Medulla oblongata (tissue), 1 donor: ENCODE data around the gene CCDC171.
"Not testable (repeated sequence)": the region's sequence is repeated elsewhere in the genome, so short reads cannot be mapped to it uniquely, and the experiment has no call there.

Source experiments
- DNase-seq: peaks from one replicate; pipeline ENCODE4 v3.0.0-alpha.2; 2015; ENCODE audit errors: extremely low spot score

Gene CCDC171

DNA sequence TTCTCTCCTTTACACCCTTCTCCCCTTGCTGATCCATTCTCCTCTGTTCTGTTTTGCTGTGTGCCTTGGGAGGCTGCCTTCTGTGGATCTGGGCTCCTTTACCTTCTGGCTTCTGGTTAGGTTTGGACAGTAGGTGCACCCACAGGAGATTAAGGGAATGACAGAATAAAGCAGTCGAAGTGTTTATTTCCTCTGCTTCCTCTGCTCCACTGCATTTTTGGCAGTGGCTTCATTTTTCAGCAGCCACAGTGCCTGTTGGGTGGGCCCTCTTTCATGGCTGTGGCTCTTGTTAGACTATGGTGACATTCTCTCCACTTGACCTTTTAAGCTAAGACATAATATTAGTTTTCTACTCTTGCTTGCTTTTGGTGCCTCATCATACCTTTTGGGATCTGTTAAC lies 144.1 kb downstream of the CCDC171 start:
- no peak for DNase-seq

DNA sequence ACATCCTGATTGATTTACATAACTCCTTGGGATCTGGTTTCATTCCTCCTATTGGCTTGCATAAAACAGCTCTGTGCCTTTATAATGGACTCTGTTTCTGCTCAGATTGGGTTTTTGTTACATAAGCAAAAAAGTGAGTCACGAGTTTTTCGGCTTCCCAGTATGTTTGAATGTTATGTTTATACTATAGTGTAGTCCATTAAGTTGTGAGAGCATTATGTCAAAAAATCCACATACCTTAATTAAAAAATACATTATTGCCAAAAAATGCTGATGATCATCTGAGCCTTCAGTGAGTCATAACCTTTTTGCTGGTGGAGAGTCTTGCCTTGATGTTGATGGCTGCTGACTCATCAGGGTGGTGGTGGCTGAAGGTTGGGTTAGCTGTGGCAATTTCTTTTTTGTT lies 144.6 kb downstream of the CCDC171 start:
- no peak for DNase-seq

DNA sequence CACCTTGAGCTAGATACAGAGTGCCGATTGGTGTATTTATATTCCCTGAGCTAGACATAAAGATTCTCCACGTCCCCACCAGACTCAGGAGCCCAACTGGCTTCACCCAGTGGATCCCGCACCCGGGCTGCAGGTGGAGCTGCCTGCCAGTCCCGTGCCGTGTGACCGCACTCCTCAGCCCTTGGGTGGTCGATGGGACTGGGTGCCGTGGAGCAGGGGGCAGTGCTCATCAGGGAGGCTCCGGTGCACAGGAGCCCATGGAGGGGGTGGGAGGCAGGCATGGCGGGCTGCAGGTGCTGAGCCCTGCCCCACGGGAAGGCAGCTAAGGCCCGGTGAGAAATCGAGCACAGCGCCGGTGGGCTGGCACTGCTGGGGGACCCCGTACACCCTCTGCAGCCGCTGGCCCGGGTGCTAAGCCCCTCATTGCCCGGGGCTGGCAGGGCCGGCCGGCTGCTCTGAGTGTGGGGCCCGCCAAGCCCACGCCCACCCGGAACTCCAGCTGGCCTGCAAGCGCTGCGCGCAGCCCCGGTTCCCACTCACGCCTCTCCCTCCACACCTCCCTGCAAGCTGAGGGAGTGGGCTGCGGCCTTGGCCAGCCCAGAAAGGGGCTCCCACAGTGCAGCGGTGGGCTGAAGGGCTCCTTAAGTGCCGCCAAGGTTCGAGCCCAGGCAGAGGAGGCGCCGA lies 147.2 kb downstream of the CCDC171 start:
- DNase-seq: not testable (repeated sequence)

DNA sequence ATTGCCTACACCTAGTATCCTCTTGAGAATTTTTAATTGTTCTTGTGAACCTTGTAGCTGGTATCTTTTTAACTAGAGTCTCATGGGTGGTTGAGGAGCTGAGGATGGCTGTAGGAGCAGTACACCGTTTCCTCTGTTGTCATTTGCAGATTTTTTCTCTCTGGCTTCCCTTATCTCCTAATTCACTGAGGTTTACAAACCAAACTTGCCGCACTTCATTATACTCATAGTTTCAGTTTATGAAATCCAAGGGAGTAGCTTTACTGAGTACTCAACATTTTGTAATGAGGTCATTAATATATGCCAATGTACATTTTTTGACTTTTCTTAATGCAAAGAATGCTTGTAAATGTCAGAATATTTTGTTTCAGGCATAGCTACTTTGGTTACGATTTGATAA lies 154.2 kb downstream of the CCDC171 start:
- no peak for DNase-seq

DNA sequence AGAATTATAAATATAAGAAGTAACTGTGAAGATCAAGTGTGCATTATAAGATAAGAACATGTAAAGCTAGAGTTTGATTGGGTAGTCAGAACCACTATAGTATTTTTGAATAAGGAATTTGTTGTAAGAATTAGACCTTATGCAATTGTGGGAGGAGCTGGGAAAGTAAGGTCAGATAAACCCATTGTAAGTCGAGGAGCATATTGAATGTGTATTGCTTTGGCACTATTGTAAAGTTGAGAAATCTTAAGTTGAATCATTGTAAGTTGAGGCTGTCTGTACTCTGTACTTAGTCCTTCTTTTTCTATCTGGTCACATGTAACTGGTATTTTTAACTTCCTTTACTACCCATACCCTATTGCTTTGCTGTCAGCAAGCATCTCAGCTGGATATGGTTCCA lies 158.7 kb downstream of the CCDC171 start:
- DNase-seq: no peak

DNA sequence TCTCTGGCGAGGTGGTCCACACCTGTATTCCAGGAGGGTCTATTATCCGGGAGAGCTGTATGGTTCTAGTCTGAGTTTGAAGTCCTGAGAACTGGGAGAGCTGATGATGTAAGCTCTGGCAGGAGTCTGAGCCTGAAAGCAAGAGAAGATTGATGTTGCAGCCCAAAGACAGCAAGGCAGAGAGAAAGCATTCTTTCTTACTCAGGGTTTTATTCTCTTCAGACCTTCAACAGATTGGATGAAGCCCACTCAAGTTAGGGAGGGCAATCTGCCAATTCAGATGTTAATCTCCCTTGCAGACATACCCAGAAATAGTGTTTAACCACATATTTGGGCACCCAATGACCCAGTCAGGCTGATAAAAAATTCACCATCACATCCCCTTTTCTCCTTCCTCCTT lies 159.1 kb downstream of the CCDC171 start:
- no peak for DNase-seq

DNA sequence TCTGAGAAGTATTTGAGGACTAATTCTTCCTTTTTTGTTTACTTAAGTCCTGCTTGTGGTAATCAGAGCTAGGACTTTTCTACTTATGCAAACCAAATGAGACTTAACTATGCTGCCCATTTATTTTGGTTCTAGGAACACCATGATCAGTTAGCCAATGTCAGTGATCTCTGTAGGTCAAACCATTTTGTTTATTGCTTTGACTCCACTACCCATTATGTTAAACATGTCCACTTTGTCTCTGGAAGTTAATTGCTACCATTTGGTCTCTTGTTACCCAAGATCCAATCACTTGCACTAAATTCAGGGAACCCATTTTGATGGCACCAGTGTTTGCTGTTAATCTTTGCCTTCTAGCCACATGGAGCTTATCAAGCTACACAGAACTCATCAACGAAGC lies 161.9 kb downstream of the CCDC171 start:
- DNase-seq: no peak

DNA sequence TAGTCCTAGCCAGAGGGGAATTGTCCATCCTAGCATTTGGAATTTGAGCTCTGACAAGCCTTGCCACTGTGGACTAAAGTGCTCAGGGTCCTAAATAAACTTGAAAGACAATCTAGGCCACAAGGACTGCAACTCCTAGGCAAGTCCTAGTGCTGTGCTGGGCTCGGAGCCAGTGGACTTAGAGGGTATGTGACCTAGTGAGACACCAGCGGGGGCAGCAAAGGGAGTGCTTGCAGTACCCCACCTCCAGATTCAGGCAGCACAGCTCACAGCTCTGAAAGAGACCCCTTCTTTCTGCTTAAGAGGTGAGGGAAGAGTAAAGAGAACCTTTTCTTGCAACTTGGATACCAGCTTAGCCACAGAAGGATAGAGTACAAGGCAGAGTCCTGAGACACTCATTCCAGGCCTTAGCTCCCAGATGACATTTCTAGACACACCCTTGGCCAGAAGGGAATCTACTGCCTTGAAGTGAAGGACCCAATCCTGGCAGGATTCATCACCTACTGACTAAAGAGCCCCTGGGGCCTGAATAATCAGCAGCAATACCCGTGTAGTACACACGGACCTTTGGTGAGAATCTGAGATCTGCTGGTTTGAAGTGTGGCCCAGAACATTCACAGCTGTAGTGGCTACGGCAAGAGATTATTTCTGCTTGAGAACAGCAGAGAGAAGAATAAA lies 164.6 kb downstream of the CCDC171 start:
- no peak for DNase-seq

DNA sequence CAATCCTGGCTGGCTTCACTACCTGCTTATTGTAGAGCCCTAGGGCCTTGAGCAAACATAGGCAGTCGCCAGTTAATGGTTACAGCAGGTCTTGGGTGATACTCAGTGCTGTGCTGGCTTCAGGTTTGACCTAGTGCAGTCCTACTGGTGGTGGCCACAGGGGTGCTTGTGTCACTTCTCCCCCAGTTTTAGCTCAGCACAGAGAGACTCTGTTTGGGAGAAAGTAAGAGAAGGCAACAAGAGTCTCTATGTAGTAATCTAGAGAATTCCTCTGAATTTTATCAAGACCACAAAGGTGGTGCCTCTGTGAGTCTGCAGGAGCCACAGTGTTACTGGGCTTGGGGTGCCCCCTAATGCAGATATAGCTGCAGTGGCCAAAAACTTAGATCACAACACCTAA lies 165.6 kb downstream of the CCDC171 start:
- DNase-seq: no peak

DNA sequence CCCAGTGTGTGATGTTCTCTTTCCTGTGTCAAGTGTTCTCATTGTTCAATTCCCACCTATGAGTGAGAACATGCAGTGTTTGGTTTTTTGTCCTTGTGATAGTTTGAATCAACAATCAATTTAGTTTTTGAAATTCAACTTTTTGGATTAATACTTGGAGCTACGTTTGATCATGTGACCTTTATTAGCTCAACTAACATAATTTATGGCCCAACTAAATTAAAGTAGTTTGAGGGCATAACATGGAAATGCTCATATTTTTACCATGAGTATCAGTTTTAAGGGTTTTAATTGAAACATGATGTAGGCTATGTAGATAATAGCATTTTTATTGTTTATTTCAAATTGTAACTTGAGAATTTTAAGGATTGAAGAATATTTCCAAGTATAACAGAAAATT lies 168.0 kb downstream of the CCDC171 start:
- no peak for DNase-seq

DNA sequence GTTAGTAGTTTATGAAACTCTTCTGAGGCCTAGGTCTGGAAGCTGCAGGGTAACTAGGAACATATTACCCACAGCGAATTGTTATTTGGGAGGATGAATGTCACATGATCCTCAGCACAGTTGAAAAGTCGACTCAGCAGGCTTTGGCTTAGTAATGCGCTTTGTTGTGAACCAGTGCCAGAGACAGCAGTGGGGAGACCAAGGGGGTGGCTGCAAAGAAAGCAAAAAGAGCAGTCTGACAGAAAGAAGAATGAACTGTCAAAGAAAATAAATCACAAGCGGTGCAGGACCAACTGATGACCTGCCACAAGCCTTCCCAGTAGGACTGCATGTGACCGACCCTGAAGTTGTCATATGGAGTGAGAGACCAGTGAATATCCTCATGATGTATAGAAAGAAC lies 170.0 kb downstream of the CCDC171 start:
- peak; percentile 31 for DNase-seq

DNA sequence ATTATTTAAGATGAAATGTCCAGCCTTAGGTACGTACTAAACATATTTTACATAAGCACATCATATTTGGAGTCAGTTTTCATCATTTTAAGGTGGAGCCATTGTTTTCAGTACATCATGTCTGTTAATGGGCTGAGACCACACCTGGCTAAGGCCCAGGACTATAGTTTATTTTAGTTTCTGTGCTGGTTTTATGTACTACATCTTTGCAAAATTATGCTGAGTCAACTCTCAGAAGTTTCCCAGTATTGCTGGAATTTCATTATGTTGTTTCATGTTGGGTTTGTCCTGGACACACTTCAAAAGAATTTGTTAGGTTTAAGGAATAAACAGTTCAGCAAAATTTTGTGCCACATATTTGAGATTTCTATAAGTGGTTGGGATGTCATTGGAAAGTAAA lies 171.2 kb downstream of the CCDC171 start:
- no peak for DNase-seq

DNA sequence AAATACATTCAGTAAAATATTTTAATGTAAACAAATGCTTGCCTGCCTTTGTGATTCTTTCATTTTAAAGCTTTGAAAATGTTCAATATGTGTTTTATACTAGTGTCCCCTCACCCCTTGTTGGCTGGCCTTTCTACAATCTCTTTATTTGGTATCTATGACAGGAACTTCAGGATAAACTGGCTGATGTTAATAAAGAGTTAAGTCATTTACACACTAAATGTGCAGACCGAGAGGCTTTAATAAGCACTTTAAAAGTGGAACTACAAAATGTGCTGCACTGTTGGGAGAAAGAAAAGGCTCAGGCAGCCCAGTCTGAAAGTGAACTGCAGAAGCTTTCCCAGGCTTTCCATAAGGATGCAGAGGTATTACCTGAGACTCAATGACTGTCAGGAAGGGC lies 171.8 kb downstream of the CCDC171 start:
- no peak for DNase-seq

DNA sequence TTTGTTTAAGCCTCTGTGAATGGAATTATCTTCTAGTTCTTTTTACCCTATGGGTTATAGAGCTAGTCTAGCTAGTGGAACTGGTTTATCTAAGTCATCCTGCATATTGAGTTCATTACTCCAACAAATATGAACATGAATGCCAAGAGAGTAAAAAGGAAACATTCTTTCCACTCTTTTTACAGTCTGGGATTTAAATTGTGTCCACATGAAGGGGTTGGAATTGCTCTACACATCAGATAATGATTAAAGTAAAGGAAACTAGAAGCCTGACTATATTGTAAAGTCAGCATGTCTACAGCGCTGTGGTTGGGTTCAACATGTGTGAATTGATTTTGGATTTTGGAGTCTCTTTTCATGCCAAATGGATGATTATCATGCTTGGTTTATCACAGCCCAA lies 173.1 kb downstream of the CCDC171 start:
- no peak for DNase-seq

DNA sequence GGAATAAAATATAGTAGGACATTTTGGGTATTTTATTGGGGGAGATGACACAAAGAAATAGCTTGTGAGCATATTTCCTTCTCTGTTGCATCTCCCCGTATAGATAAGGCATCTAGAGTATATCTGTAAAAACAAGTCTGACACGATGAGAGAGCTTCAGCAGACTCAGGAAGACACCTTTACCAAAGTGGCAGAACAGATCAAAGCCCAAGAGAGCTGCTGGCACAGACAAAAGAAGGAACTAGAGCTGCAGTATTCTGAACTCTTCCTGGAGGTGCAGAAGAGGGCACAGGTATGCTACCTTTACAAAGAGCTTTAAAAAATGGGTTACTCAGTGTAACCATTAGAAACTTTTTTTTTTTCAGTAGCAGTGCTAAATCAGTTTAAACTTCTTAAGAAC lies 176.7 kb downstream of the CCDC171 start:
- DNase-seq: no peak

DNA sequence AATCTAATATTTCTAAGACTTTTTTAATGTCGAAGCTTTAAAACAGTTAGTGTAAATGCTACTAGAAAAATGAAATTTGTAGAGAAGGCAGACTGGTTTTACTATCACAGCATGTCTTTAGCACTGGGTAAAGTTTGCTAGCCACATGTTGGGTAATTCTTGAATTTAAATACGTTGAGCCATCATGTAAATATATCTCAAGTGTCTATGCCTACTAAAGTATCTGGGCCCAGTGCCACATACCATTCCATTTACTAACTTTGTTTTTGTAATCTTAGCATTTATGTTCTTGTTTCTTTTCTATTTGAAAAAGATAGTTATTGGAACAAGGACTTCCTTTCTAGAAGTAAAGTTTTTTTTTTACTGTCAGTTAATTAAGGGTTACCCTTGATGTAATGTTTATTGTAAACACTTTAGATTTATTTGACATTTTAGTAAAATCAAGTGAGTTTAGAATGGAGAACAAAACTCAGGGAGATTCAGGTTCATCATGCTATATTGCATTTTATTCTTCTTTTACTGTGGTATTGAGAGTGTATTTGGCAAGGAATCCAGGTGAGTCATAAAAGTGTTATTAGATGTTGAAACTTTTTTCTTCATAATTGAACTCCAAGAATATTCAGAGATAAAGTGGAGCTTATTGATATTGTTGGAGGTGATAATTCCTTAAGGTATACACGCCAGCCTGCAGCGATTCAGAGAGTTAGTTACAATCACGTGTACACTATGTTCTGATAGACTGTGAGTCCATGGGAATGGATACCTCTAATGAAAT lies 182.4 kb downstream of the CCDC171 start:
- no peak for DNase-seq

DNA sequence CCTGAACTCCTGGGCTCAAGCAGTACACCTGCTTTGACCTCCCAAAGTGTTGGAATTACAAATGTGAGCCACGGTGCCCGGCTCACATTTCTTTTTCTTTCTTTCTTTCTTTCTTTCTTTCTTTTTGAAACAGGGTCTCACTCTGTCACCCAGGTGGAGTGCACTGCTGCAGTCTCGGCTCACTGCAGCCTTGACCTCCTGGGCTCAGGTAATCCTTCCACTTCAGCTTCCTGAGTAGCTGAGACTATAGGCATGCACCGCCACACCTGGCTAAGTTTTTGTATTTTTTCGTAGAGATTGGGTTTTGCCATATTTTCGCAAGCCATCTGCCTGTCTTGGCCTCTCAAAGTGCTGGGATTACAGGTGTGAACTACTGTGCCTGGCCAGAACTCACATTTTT lies 183.7 kb downstream of the CCDC171 start:
- no peak for DNase-seq

DNA sequence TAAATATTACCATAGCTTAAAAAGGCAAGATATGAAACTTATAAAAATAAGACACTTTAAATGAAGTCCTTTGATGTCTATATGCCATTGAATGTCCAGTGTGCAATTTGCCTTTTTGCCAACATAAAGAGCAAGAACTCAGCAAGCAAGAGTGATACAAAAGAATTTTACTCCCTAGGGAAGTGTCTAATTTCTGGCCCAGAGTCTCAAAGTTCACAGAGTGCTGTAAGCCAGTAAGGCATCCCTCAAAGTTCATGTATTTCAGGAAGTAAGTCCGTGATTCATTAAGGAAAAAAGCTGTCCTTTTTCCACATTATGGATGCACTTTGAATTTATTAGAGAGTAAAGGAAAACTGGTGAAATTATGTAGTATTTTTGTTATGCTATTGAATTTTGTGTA lies 185.2 kb downstream of the CCDC171 start:
- no peak for DNase-seq

DNA sequence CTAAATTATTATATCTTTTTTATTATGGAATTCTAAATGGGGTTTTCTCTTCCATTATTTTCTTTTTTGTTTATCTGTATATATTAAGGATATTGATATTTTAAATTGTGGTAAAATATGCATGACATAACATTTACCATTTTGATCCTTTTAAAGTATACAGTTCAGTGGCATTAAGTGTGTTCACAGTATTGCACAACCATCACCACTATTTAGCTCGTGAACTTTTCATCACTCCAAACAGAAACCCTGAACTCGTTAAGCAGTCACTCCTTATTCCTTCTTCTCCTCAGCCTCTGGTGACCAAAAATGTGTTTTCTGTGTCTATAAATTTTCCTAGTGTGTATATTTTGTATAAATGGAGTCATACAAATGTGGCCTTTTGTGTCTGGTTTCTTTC lies 188.2 kb downstream of the CCDC171 start:
- DNase-seq: no peak

DNA sequence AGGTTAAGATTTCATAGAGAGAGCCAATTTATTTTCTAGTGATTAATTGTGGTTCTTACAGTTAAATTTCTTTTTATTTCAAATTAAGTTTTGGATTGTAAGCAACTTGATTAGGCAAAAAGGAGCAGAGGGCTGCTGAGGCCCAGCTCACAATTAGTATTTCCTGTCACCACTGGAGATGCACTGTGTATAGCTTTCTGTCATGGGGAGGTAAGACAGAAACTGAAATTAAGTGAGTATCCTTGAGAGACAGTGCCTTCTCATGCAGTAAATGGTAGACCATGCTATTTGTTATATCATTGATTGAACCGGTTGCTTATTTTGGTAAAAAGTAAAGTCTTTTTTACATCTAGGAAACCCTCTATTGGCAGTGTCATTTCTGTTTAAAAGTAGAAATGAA lies 190.7 kb downstream of the CCDC171 start:
- DNase-seq: no peak

DNA sequence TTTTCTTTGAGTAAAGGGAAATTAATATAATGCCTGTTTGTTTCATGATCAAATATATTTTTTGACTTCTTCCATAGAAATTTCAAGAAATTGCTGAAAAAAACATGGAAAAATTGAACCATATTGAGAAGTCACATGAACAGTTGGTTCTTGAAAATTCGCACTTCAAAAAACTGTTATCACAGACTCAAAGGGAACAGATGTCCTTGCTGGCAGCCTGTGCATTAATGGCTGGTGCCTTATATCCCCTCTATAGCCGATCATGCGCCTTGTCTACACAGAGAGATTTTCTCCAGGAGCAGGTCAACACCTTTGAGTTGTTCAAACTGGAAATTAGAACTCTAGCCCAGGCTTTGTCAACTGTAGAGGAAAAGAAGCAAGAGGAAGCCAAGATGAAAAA lies 191.4 kb downstream of the CCDC171 start:
- no peak for DNase-seq

DNA sequence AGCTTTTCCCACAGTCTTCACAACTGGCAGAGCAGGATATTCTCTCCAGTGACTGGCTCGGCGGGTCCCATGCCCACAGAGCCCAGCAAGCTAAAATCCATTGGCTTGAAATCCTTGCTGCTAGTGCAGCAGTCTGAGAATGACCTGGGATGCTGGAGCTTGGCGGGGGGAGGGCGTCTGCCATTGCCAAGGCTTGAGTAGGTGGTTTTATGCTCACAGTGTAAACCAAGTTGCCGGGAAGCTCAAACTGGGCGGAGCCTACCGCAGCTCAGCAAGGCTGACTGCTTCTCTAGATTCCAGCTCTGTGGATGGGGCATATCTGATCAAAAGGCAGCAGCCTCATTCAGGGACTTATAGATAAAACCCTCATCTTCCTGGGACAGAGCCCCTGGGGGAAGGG lies 194.1 kb downstream of the CCDC171 start:
- no peak for DNase-seq

DNA sequence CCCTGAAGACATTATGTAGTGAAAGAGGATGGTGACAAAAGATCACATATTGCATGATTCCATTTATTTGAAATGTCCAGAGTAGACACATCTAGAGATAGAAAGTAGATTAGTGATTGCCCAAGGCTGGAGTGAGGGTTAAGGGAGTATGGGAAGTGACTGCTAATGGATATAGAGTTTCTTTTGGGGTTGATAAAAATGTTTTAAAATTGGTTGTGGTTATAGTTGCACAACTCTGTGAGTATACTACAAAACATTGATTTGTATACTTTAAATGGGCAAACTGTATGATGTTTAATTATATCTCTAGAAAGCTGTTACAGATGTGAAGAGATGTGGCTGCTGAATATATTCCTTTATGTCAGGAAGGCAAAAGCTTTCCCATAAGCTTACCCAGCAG lies 202.8 kb downstream of the CCDC171 start:
- DNase-seq: no peak
